K562 (cell line): Measurements from ENCODE around the gene MRPL4. TPM values are rescaled to one million over a fixed set of nuclear protein-coding genes. Genes with fewer than 3 reads are reported as not detected.

Experiments used
- ATAC-seq: fragments of 200-7000 bp; cut with Tn5 transposase; 3 replicates; pipeline ENCODE4 v1.9.1; 2020; ENCODE audit warnings: moderate library complexity
- BruUV-seq: library from RNA; stranded (reverse); fragments of 400-500 nt; replicated peaks from 2 replicates; lab custom pipeline; 2021; lab: Mats Ljungman, UMichigan
- CTCF ChIA-PET: fragments of 300-600 bp; formaldehyde crosslinking; extraction: SDS; loops from one replicate; lab custom pipeline; 2021; ENCODE audit warnings: low intra/inter-chr PET ratio; lab: Yijun Ruan, JAX
- POLR2A ChIA-PET: fragments of 300-600, 350-650 bp; sonication (Branson Sonifier 250); formaldehyde crosslinking; extraction: SDS; loops from one replicate; lab custom pipeline; 2021; ENCODE audit warnings: antibody characterized with exemption, inconsistent platforms; lab: Yijun Ruan, JAX
- DNase-seq, 4 experiments: peaks; one replicate each; pipeline versions ENCODE4 v3.0.0 to v3.0.0-alpha.2; 2011 to 2018; ENCODE audit warnings: low spot score in 3 of 4, mixed read lengths in 3 of 4; ENCODE audit errors: extremely low read depth in 1 of 4
- FAIRE-seq: peaks from 2 replicates; lab custom pipeline; 2011; peaks lifted over from hg19 to GRCh38; lab: Jason Lieb, UNC
- H2AFZ ChIP-seq: 2 replicates; pipeline ENCODE4 v1.6.0; 2011; ENCODE audit warnings: low read depth, low read length, control low read depth, inconsistent platforms
- H3K27ac ChIP-seq: fragments of 200-600 bp; 3 replicates; pipeline ENCODE4 v1.8.0; 2011; ENCODE audit warnings: low read depth, mild to moderate bottlenecking, control low read depth, inconsistent platforms, low read length, moderate library complexity, mixed read lengths; ENCODE audit errors: extremely low read depth
- H3K27me3 ChIP-seq, 2 experiments: fragments of 300-600 bp in 1 of 2; 2 replicates in 1 of 2; 3 replicates in 1 of 2; pipeline versions ENCODE4 v1.6.0 to v1.8.0; 2011; ENCODE audit warnings: inconsistent platforms in 2 of 2, low read length in 2 of 2, mild to moderate bottlenecking in 1 of 2, mixed read lengths in 1 of 2, moderate library complexity in 1 of 2; ENCODE audit not compliant: control insufficient read depth in 2 of 2, insufficient read depth in 2 of 2
- H3K36me3 ChIP-seq: fragments of 300-600 bp; 3 replicates; pipeline ENCODE4 v1.8.0; 2011; ENCODE audit warnings: mild to moderate bottlenecking, low read length, inconsistent platforms; ENCODE audit not compliant: control insufficient read depth, insufficient read depth
- H3K4me1 ChIP-seq, 2 experiments: fragments of 200-600 bp in 1 of 2; replicated peaks in 1 of 2; 2 replicates in 1 of 2; 3 replicates in 1 of 2; pipeline versions ENCODE4 v1.5.1 to v1.8.0; 2011; ENCODE audit warnings: inconsistent platforms in 2 of 2, low read length in 2 of 2, mild to moderate bottlenecking in 1 of 2, mixed read lengths in 1 of 2, moderate library complexity in 1 of 2; ENCODE audit not compliant: control insufficient read depth in 2 of 2, insufficient read depth in 2 of 2
- H3K4me2 ChIP-seq: 2 replicates; pipeline ENCODE4 v1.6.1; 2011; ENCODE audit warnings: low read length, control low read depth, inconsistent platforms, mixed read lengths; ENCODE audit not compliant: insufficient read depth
- H3K4me3 ChIP-seq: fragments of 200-600 bp; sonication (generic), shearing (Covaris generic); 2 replicates; pipeline ENCODE4 v1.5.1; 2016; ENCODE audit warnings: control low read depth, inconsistent platforms
- H3K79me2 ChIP-seq: fragments of 200-600 bp; 3 replicates; pipeline ENCODE4 v1.8.0; 2011; ENCODE audit warnings: low read length, inconsistent platforms; ENCODE audit not compliant: control insufficient read depth, insufficient read depth
- H3K9ac ChIP-seq, 2 experiments: 2 replicates each; pipeline versions ENCODE4 v1.6.0 to v1.6.1; 2011; ENCODE audit warnings: low read depth in 2 of 2, low read length in 2 of 2, control low read depth in 1 of 2, inconsistent platforms in 1 of 2, mild to moderate bottlenecking in 1 of 2, mixed read lengths in 1 of 2; ENCODE audit not compliant: insufficient read depth in 1 of 2
- H3K9me1 ChIP-seq: one replicate; pipeline ENCODE4 v1.6.0; 2011; ENCODE audit warnings: inconsistent platforms, mild to moderate bottlenecking, low read length, moderate library complexity; ENCODE audit not compliant: control insufficient read depth, insufficient read depth
- H3K9me3 ChIP-seq: replicated peaks from 2 replicates; pipeline ENCODE4 v1.5.1; 2011; ENCODE audit warnings: low read depth, low read length, inconsistent platforms; ENCODE audit not compliant: control insufficient read depth, insufficient read depth
- H4K20me1 ChIP-seq: replicated peaks from 2 replicates; pipeline ENCODE4 v1.6.1; 2011; ENCODE audit warnings: low read length, inconsistent platforms, mixed read lengths; ENCODE audit not compliant: control insufficient read depth, insufficient read depth
- POLR2G ChIP-seq: fragments of 200-400 bp; formaldehyde crosslinking; IDR thresholded peaks from 2 replicates; pipeline ENCODE4 v1.6.1; 2017; ENCODE audit warnings: low read depth, mild to moderate bottlenecking, antibody characterized with exemption, low read length, moderate library complexity
- RBFOX2 ChIP-seq: fragments of 200-400 bp; formaldehyde crosslinking; IDR thresholded peaks from 2 replicates; pipeline ENCODE4 v1.6.1; 2017; ENCODE audit warnings: low read depth, mild to moderate bottlenecking, low read length, moderate library complexity
- ZNF655 ChIP-seq: fragments of 250-450 bp; sonication (Bioruptor Pico); IDR thresholded peaks from 2 replicates; pipeline ENCODE4 v1.5.0; 2021
- WGBS: fragments of 100-300 bp; shearing (Covaris generic); methylation state at CpG from one replicate; pipeline ENCODE4 v1.1.6; 2016; ENCODE audit warnings: low coverage, mixed read lengths; ENCODE audit not compliant: insufficient coverage; ENCODE audit errors: missing lambda C conversion rate; 5-methylcytosine and 5-hydroxymethylcytosine counted together
- in situ Hi-C: fragments of 300-500 bp; cut with MboI; formaldehyde crosslinking; loops from 4 replicates; pipeline ENCODE4 v1.15.0; 2018; ENCODE audit warnings: inconsistent platforms, mixed read lengths
- intact Hi-C: fragments of 100-400 bp; cut with micrococcal nuclease; formaldehyde crosslinking; loops from 2 replicates; pipeline ENCODE4 v1.14.2; 2022
- polyA plus RNA-seq, 8 experiments: library from polyadenylated mRNA; depleted of rRNA in 4 of 8; stranded (reverse) in 5 of 8; unstranded in 3 of 8; fragments of >200 nt; fragmentation: Nextera tagmentation in 2 of 8; fragmentation: Illumina TruSeq in 1 of 8; extraction: Ambion mirVana in 2 of 8; extraction: Trizol in 1 of 8; gene quantifications; 2 replicates each; pipeline versions ENCODE4 v1.2.1 to v1.2.3, GENCODE V29; 2011 to 2014; ENCODE audit warnings: inconsistent platforms in 1 of 8, missing spikeins in 1 of 8
- total RNA-seq, 7 experiments: library from RNA; depleted of rRNA in 6 of 7; stranded (reverse); fragments of >200 nt in 6 of 7; fragmentation: Illumina TruSeq in 2 of 7; extraction: Trizol in 2 of 7; gene quantifications; 2 replicates each; pipeline versions ENCODE4 v1.2.1 to v1.2.3, GENCODE V29; 2011 to 2021; ENCODE audit warnings: low replicate concordance in 1 of 7

Gene MRPL4
- total and polyA plus RNA-seq, 9 of the 15 experiments (the other 6 are each of a cell fraction or from before 2014, with no cell fraction given), result 1.4 to 239 (median 64.9) TPM

- ATAC-seq (no peak), FAIRE-seq (no peak), DNase-seq (no peak)
- Histone ChIP-seq H3K4me3 (no peak overlapping the region), H3K27ac (no peak overlapping the region; the same call in 2 of the 3 replicates), H2AFZ (no peak overlapping the region), H3K4me2 (peak overlapping the region; percentile 20; the same call in 1 of the 2 replicates), H3K36me3 (peaks cover 63% of the 10 kb centered on the region), H3K79me2 (peaks cover 37% of the 10 kb centered on the region), H3K4me1 (peaks cover 30 to 58% of the 10 kb centered on the region in 2 experiments; a peak in 4 of 5 replicates), H3K27me3 (no peaks in the 10 kb centered on the region), H3K9me1 (peaks cover 6% of the 10 kb centered on the region), H3K9ac (peak overlapping the region in 1 of 2 experiments; percentile 86; a peak in 2 of 4 replicates), H3K9me3 (no peaks in the 10 kb centered on the region), H4K20me1 (no peaks in the 10 kb centered on the region)
- no TSS peak for BruUV-seq
- ChIA-PET CTCF (no interaction called here), POLR2A (interaction anchor here (6.2 kb wide), 1 partner anchor 14 kb away, joined by 74 read pairs; the partner anchor contains the start of gene ICAM1)
- WGBS, result 93% methylated on average over 29 of the region's 34 CpGs
- peak; percentile 28; the same call in 1 of the 2 replicates for TF ChIP-seq RBFOX2
- no peak for TF ChIP-seq ZNF655 (CRISPR knock-in tag)
- peak; percentile 63 for TF ChIP-seq POLR2G
- in situ Hi-C loops, result no loop called here
- intact Hi-C loops, result no loop called here
Observed at GRCh38 chr19:10284065-10284959, 32.3 kb downstream of the MRPL4 start.
